NCI-H2227 (cell line): ENCODE data around the gene KPNA4.
"Not testable (repeated sequence)": the region's sequence is repeated elsewhere in the genome, so short reads cannot be mapped to it uniquely, and the experiment has no call there.

Experiments
- DNase-seq: peaks from one replicate; lab custom pipeline; 2025; ENCODE audit not compliant: unreplicated experiment; lab: John Stamatoyannopoulos, UW

The KPNA4 gene

GRCh38 chr3:160573955-160574525 lies 8.7 kb upstream of the KPNA4 start:
- DNase-seq: not testable (repeated sequence)

GRCh38 chr3:160569894-160570652 lies 4.7 kb upstream of the KPNA4 start:
- DNase-seq: no peak

GRCh38 chr3:160568989-160569388 lies 3.6 kb upstream of the KPNA4 start:
- no peak for DNase-seq

- no peak for DNase-seq
Observed at GRCh38 chr3:160567774-160568173, 2.4 kb upstream of the KPNA4 start.

- no peak for DNase-seq
Observed at GRCh38 chr3:160566499-160566898, 1.1 kb upstream of the KPNA4 start.

GRCh38 chr3:160564949-160565441 lies 376 bp downstream of the KPNA4 start:
- peak; percentile 74 for DNase-seq

GRCh38 chr3:160564258-160564911 lies 986 bp downstream of the KPNA4 start:
- no peak for DNase-seq

- DNase-seq: no peak
Observed at GRCh38 chr3:160562952-160563351, 2.4 kb downstream of the KPNA4 start.

GRCh38 chr3:160557571-160557970 lies 7.8 kb downstream of the KPNA4 start:
- DNase-seq: no peak

GRCh38 chr3:160556141-160556540 lies 9.2 kb downstream of the KPNA4 start:
- no peak for DNase-seq

- no peak for DNase-seq
Observed at GRCh38 chr3:160554980-160555379, 10.4 kb downstream of the KPNA4 start.

- DNase-seq: no peak
Observed at GRCh38 chr3:160553827-160554226, 11.5 kb downstream of the KPNA4 start.

GRCh38 chr3:160546727-160547126 lies 18.6 kb downstream of the KPNA4 start:
- no peak for DNase-seq

- no peak for DNase-seq
Observed at GRCh38 chr3:160545504-160545871, 19.9 kb downstream of the KPNA4 start.

- DNase-seq: no peak
Observed at GRCh38 chr3:160544844-160545503, 20.4 kb downstream of the KPNA4 start.

- no peak for DNase-seq
Observed at GRCh38 chr3:160540551-160540950, 24.8 kb downstream of the KPNA4 start.

- DNase-seq: no peak
Observed at GRCh38 chr3:160538895-160539294, 26.5 kb downstream of the KPNA4 start.

- no peak for DNase-seq
Observed at GRCh38 chr3:160537729-160538128, 27.6 kb downstream of the KPNA4 start.

GRCh38 chr3:160532371-160532770 lies 33.0 kb downstream of the KPNA4 start:
- no peak for DNase-seq

GRCh38 chr3:160531311-160531710 lies 34.1 kb downstream of the KPNA4 start:
- DNase-seq: no peak

- not testable (repeated sequence) for DNase-seq
Observed at GRCh38 chr3:160516391-160516790, 49.0 kb downstream of the KPNA4 start.

- DNase-seq: no peak
Observed at GRCh38 chr3:160501325-160501724, 64.0 kb downstream of the KPNA4 start.
